Endothelial cell of hepatic sinusoid (primary cell): ENCODE measurements around the gene SERGEF.

ENCODE experiments used
- in situ Hi-C: cut with HindIII; loops from 2 replicates; pipeline ENCODE4 v1.10.0; 2017; ENCODE audit warnings: low sequenced_read_pairs

The SERGEF gene

GRCh38 chr11:17741487-17741886 is 271.4 kb downstream of the SERGEF start:
- in situ Hi-C loops, result no loop called here

DNA sequence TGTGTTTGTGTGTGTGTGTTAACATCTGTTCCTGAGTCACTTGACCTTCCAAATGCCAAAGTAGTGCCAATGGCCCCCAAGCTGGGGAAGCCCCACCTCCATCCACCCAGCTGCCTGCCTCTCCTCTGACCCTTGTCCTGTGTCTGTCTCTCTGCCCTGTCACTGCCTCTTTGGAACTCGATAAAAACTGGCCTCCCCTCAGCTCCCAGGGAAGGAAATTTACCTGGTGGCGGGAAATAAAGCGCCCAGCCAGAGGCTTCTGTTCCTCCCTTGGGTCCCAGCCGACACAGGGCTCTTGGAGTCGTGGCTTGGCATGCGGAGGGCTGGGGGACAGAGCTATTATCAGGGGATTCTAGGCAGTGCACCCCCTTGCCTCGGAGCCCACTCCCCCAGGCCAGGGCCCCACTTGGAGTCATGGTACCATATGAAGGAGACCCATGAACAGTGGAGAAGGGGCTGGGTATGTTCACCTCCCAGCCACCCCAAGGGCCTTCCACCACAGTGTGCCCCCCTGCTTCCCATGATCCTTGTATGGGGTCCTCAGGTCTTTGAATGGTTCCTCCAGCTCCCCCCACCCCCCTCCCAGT is 272.1 kb downstream of the SERGEF start:
- in situ Hi-C loops, result no loop called here

DNA sequence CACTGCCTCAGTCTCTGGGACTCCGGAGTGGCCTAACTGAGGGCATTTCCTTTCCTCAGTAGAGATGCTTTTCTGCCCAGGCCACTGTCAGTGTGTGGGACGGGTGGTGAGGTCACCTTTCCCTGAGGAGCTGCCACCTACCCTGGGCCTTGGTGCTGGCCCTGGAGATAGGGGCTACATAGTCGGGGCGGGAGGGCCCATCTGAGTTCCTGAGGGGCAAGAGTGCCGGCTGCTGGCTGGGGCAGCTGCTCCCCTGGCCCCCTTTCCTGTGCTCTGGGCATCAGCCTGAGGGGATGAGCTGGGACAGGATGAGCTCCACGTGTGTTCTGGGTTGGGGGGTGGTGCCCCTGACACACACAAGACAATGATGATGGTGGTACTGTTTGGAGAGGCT is 272.9 kb downstream of the SERGEF start:
- in situ Hi-C loops, result no loop called here

DNA sequence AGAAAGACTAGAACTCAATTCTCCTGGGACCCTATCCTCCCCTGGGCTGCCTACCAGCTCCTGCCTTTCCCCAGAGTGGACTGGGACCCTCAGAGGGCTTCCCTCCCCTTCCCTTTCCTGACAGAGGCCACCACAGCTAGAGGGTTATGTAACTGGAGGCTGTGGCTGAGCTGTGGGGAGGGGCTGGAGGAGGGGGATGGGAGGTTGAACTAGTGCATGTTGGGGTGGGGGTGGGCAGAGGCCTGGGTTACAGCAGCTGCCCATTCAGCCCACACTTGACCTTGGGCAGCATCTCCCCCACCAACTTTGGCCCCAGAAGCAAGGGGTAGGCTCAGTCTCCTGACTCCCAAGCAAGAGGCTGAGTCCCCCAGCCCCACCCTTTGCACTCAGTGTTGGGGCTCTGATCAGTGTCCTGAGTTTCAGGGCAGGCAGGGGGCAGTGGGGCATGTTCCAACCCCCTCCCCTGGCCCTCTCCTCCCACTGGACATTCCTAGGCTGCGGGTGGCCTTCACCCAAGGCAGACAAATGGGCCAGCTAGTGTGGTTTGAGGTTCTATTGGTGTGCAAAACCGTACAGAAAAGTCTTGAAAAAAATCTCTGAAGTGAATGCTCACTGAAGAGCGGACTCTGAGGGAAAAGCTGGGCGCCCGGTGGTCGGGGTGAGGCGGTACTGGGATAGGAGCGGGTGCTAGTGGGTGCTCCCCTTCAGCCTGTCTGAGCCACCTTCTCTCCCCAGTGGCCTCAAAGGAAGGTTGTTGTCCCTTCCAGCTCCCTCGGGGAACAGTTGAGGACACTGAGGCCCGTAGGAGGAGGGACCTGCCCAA is 274.5 kb downstream of the SERGEF start:
- in situ Hi-C loops, result no loop called here
